HFFc6 (cell line): Measurements from ENCODE around the gene CEP192. TPM values are rescaled to one million over a fixed set of nuclear protein-coding genes. Genes with fewer than 3 reads are reported as not detected.
"Not testable (repeated sequence)": the region's sequence is repeated elsewhere in the genome, so short reads cannot be mapped to it uniquely, and the experiment has no call there.

Source experiments
- DNase-seq: peaks from one replicate; pipeline ENCODE4 v3.0.0-alpha.2; 2018
- H3K27ac Mint-ChIP-seq: 2 replicates; pipeline ENCODE4 v1.8.0; 2020; ENCODE audit warnings: mild to moderate bottlenecking, mixed read lengths
- H3K27me3 Mint-ChIP-seq: 2 replicates; pipeline ENCODE4 v1.8.0; 2021; ENCODE audit warnings: mild to moderate bottlenecking, moderate library complexity, mixed read lengths; ENCODE audit not compliant: insufficient read depth
- H3K36me3 Mint-ChIP-seq: 2 replicates; pipeline ENCODE4 v1.8.0; 2021; ENCODE audit warnings: low read depth, mixed read lengths
- H3K4me1 Mint-ChIP-seq: 2 replicates; pipeline ENCODE4 v1.8.0; 2020; ENCODE audit warnings: low read depth, mixed read lengths
- H3K4me3 Mint-ChIP-seq: 2 replicates; pipeline ENCODE4 v1.8.0; 2020; ENCODE audit warnings: mild to moderate bottlenecking, moderate library complexity, mixed read lengths
- H3K9me3 Mint-ChIP-seq: 2 replicates; pipeline ENCODE4 v1.8.0; 2020; ENCODE audit warnings: mild to moderate bottlenecking, mixed read lengths
- CTCF ChIP-seq: fragments of 200-600 bp; sonication (generic); IDR thresholded peaks from 2 replicates; pipeline ENCODE4 v1.5.0; 2021; ENCODE audit warnings: antibody characterized with exemption, mild to moderate bottlenecking
- total RNA-seq, 6 experiments: library from RNA; stranded (reverse); fragmentation: NEBNext Ultra II Directional; extraction: Animal tissue kit (Norgen Biotek cat#: 25700); gene quantifications; 2 replicates in 1 of 6; 3 replicates in 5 of 6; pipeline ENCODE4 v1.2.3, GENCODE V29; 2021

CEP192 gene
- total RNA-seq, 6 experiments from 2014 or later: 15.1 to 21.0 (median 18.4) TPM

- Mint-ChIP-seq H3K36me3 (0 out of 2 replicates have a peak, but pooled peaks cover 5% of the 10 kb centered on the region), H3K4me1 (peaks cover 10% of the 10 kb centered on the region), H3K27ac (no peak overlapping the region), H3K27me3 (peaks cover 4% of the 10 kb centered on the region), H3K4me3 (no peak overlapping the region), H3K9me3 (no peaks in the 10 kb centered on the region)
- DNase-seq: no peak
- TF ChIP-seq CTCF: no peak
Observed at GRCh38 chr18:12995424-12995823, 4.3 kb downstream of the CEP192 start.

GRCh38 chr18:12995952-12996477, 4.9 kb downstream of the CEP192 start:
- Mint-ChIP-seq H3K36me3 (0 out of 2 replicates have a peak, but pooled peaks cover 5% of the 10 kb centered on the region), H3K27ac (no peak overlapping the region), H3K27me3 (peaks cover 2% of the 10 kb centered on the region), H3K9me3 (no peaks in the 10 kb centered on the region), H3K4me3 (no peak overlapping the region), H3K4me1 (peaks cover 6% of the 10 kb centered on the region; the same call in 1 of the 2 replicates)
- no peak for DNase-seq
- TF ChIP-seq CTCF: no peak

- Mint-ChIP-seq H3K36me3 (0 out of 2 replicates have a peak, but pooled peaks cover 2% of the 10 kb centered on the region), H3K4me1 (peaks cover 6% of the 10 kb centered on the region; the same call in 1 of the 2 replicates), H3K9me3 (no peaks in the 10 kb centered on the region), H3K4me3 (no peak overlapping the region), H3K27me3 (no peaks in the 10 kb centered on the region), H3K27ac (no peak overlapping the region)
- no peak for TF ChIP-seq CTCF
- no peak for DNase-seq
Observed at GRCh38 chr18:12996661-12997292, 5.6 kb downstream of the CEP192 start.

GRCh38 chr18:12997330-12997729, 6.2 kb downstream of the CEP192 start:
- not testable (repeated sequence) for H3K27ac Mint-ChIP-seq, H3K36me3 Mint-ChIP-seq, H3K4me3 Mint-ChIP-seq, H3K9me3 Mint-ChIP-seq, H3K27me3 Mint-ChIP-seq, H3K4me1 Mint-ChIP-seq, DNase-seq

GRCh38 chr18:12998332-12999060, 7.3 kb downstream of the CEP192 start:
- Mint-ChIP-seq H3K4me1 (0 out of 2 replicates have a peak, but pooled peaks cover 6% of the 10 kb centered on the region), H3K9me3 (no peaks in the 10 kb centered on the region), H3K27ac (no peak overlapping the region), H3K27me3 (no peaks in the 10 kb centered on the region), H3K4me3 (no peak overlapping the region), H3K36me3 (no peaks in the 10 kb centered on the region)
- no peak for TF ChIP-seq CTCF
- DNase-seq: no peak

- peak; percentile 80 for TF ChIP-seq CTCF
- peak; percentile 82 for DNase-seq
- Mint-ChIP-seq H3K27me3 (peaks cover 2% of the 10 kb centered on the region; the same call in 1 of the 2 replicates), H3K9me3 (no peaks in the 10 kb centered on the region), H3K27ac (no peak overlapping the region), H3K4me1 (peaks cover 18% of the 10 kb centered on the region), H3K36me3 (peaks cover 7% of the 10 kb centered on the region; the same call in 1 of the 2 replicates), H3K4me3 (no peak overlapping the region)
Observed at GRCh38 chr18:13003466-13003896, 12.3 kb downstream of the CEP192 start.
